ENCODE measurements around the gene TBC1D32.
"Not testable (repeated sequence)": the region's sequence is repeated elsewhere in the genome, so short reads cannot be mapped to it uniquely, and the experiment has no call there.

Gene TBC1D32

DNA sequence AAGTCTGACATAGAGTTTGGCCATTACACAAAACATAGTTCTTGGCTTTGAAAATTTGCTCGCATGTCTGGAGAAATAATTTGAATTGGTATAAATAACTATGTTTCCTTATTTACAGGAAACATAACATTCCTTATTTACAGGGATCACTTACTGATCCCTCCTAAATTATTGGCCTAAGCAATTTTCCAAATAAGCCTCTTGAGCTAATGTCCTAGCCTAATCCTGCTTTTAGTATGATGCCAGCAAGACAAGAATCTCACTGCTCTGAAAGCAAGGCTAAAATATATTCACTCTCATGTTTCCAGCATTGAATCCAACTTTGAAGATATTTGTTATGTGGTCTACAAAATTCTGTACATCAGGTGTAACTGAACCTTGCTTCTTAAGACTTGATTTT, 4.1 kb upstream of the TBC1D32 start:
- H3K9me3 Mint-ChIP-seq, result no peaks in the 10 kb centered on the region
- H3K36me3 Mint-ChIP-seq, result no peaks in the 10 kb centered on the region
- ATAC-seq, result no peak
- H3K27ac Mint-ChIP-seq, result no peak overlapping the region
- peaks cover 16% of the 10 kb centered on the region for H3K4me1 Mint-ChIP-seq
- H3K27me3 Mint-ChIP-seq, result peaks cover 7% of the 10 kb centered on the region
- H3K4me3 Mint-ChIP-seq, result no peak overlapping the region

DNA sequence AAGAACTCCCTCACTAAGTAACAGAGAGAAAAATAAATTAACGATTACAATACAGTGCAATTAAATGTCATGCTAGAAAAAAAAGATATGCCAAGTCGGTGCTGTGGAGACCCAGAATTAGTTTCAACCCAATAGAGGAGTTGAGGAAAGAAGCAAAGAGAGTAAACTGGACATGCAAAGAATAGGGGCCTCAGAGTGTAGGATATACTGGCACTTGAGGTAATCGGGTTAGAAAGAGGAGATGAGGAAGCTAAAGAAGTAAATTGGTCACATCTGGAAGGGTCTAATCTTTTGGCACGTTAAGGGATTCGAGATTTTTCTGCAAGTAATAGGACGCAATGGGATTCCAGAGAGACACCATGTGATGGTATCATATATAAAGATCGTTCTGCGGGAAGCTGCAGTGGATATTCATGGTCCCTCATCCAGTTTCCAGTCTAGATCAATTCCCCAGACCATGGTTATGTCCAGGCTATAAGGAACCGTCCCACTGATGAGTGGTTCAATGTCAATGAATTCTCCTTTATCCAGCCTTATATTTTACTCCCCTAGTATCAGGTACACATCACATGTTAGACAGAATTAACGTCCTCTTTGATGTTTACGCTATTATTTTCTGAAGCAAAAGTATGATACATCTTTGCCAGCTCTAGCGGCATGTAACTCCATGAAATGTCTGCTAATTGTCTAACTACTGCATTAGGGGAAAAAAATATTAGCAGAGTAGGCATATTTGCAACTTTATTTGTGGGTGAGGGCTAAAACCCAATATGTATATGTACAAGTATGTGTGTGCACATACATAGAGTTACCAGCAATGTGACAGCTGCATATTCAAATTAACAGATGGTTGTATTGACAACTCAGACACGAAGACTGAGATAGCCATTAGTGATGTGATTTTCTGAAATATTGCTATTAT, 1.1 kb upstream of the TBC1D32 start:
- peak overlapping the region; percentile 97 for H3K27ac Mint-ChIP-seq
- no peaks in the 10 kb centered on the region for H3K36me3 Mint-ChIP-seq
- ATAC-seq, result no peak
- no peaks in the 10 kb centered on the region for H3K9me3 Mint-ChIP-seq
- H3K27me3 Mint-ChIP-seq, result no peaks in the 10 kb centered on the region
- peak overlapping the region; percentile 99 for H3K4me3 Mint-ChIP-seq
- H3K4me1 Mint-ChIP-seq, result peaks cover 46% of the 10 kb centered on the region

DNA sequence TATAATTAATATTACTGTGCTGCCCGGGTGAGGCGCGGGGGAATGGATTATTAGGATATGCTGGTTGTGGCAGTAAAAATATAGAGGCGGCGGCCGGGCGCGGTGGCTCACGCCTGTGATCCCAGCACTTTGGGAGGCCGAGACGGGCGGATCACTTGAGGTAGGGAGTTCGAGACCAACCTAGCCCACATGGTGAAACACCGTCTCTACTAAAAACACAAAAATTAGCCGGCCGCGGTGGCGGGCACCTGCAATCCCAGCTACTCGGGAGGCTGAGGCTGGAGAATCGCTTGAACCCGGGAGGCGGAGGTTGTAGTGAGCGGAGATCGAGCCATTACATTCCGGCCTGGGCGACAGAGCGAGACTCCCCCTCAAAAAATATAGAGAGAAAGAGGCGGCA, 586 bp downstream of the TBC1D32 start:
- peak overlapping the region; percentile 97 for H3K27ac Mint-ChIP-seq
- peaks cover 48% of the 10 kb centered on the region for H3K4me1 Mint-ChIP-seq
- not testable (repeated sequence) for H3K36me3 Mint-ChIP-seq, H3K27me3 Mint-ChIP-seq, ATAC-seq, H3K9me3 Mint-ChIP-seq
- H3K4me3 Mint-ChIP-seq, result peak overlapping the region; percentile 99

DNA sequence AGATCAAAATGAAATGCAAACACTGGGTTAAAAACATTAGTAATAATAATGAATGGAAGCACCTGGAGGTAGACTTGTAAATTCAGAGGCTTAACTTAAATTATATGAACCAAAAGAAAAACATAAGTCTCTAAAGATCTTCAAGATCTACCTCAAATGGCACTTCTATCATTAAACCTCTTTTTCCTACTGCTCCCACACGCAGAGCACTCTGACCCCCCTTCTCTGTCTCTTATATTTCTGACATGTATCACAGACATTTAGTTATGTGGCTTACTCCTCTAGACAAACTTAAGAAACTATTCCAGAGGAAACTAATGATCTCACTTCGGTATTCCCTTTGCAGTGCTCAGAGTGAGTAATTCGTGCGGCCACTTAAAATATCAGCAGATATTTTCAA, 1.1 kb downstream of the TBC1D32 start:
- no peaks in the 10 kb centered on the region for H3K27me3 Mint-ChIP-seq
- no peaks in the 10 kb centered on the region for H3K36me3 Mint-ChIP-seq
- H3K4me1 Mint-ChIP-seq, result peaks cover 48% of the 10 kb centered on the region
- no peaks in the 10 kb centered on the region for H3K9me3 Mint-ChIP-seq
- peak overlapping the region; percentile 99 for H3K4me3 Mint-ChIP-seq
- H3K27ac Mint-ChIP-seq, result no peak overlapping the region
- no peak for ATAC-seq

DNA sequence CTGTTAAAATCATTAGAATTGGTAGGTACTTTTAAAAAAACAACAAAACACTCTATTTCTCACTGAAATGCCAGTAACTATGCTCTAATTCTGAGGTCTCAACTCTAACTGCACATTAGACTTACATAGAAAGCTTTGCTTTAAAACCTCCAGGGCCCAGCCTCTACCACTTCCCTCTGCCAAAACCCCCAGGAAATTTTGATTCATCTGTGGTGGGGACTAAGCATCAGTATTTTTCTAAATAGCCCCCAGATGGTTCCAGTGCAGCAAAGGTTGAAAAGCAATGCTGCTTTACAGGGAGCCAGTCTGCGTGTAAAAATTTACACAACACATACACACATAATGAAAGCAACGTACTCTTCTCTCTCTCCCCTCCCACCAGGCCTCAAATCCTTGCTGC, 3.8 kb downstream of the TBC1D32 start:
- Mint-ChIP-seq H3K27ac (peak overlapping the region; percentile 71), H3K36me3 (no peaks in the 10 kb centered on the region), H3K4me3 (no peak overlapping the region)

DNA sequence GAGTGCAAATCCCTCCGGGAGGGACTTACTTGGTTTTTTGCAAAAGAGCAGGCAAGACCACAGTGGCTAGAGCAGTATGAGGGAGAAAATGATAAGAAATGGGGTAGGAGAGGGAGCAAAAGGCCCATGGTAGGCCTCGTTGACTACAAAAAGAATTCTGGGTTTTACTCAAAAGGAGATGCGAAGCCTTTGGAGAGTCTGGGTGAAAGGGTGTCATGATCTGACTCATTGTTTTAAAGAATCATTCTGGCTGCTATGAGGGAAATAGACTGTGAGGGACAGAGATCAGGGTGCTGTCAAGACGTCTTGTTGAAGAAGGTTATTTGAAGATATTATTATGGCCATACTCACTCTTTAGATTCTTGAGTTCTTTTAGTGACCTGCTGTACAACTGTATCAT, 13.0 kb downstream of the TBC1D32 start:
- H3K27me3 Mint-ChIP-seq, result no peaks in the 10 kb centered on the region
- H3K4me3 Mint-ChIP-seq, result no peak overlapping the region
- H3K36me3 Mint-ChIP-seq, result peaks cover 20% of the 10 kb centered on the region
- peaks cover 16% of the 10 kb centered on the region for H3K4me1 Mint-ChIP-seq
- H3K9me3 Mint-ChIP-seq, result no peaks in the 10 kb centered on the region
- peak; percentile 34 for ATAC-seq
- no peak overlapping the region for H3K27ac Mint-ChIP-seq

More for the DNA sequence above, 3.8 kb downstream of the TBC1D32 start:
- no peaks in the 10 kb centered on the region for H3K9me3 Mint-ChIP-seq
- H3K4me1 Mint-ChIP-seq, result peaks cover 52% of the 10 kb centered on the region
- no peak for ATAC-seq
- H3K27me3 Mint-ChIP-seq, result no peaks in the 10 kb centered on the region

DNA sequence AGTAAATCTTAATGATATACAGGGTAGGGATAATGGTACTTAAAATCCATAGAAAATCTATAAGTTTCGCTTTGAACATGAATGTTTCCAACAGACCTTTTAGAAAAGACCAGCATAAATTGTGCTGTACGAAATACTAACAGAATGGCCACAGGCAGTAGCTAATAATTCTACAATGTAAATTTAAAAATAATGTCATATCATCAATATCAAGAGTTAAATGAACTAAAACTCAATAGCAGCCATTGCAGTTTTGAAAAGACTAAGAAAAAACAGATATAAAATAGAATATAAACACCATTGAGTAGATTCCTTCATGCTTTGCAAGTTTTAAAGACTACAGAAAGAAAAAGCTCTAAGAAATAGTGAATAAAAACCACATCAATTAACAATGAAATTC, 14.7 kb downstream of the TBC1D32 start:
- peaks cover 5% of the 10 kb centered on the region for H3K4me1 Mint-ChIP-seq
- H3K4me3 Mint-ChIP-seq, result no peak overlapping the region
- H3K9me3 Mint-ChIP-seq, result no peaks in the 10 kb centered on the region
- no peaks in the 10 kb centered on the region for H3K27me3 Mint-ChIP-seq
- H3K36me3 Mint-ChIP-seq, result peaks cover 23% of the 10 kb centered on the region
- no peak overlapping the region for H3K27ac Mint-ChIP-seq
- ATAC-seq, result no peak

DNA sequence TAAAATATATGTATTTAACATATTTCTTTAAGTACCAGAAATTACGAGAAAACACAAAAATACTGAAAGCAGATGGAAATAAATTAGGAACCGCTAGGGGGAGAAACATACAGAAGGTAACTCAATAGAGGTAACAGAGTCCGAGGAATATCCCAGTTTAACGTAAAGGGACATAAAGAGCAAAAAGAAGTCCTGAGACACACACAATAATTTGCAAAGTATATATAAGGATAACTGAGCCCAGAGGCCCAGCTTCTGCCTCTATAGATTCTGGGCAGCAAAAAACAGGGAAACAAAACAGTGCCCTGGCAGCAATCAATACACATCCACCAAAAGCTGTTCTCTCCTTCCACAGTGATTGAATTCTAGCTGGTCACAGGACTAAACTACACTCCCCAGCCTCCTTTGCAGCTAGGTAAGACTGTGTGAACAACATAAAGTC, 15.1 kb downstream of the TBC1D32 start:
- Mint-ChIP-seq H3K27me3 (no peaks in the 10 kb centered on the region), H3K36me3 (peaks cover 25% of the 10 kb centered on the region)
- ATAC-seq, result no peak

DNA sequence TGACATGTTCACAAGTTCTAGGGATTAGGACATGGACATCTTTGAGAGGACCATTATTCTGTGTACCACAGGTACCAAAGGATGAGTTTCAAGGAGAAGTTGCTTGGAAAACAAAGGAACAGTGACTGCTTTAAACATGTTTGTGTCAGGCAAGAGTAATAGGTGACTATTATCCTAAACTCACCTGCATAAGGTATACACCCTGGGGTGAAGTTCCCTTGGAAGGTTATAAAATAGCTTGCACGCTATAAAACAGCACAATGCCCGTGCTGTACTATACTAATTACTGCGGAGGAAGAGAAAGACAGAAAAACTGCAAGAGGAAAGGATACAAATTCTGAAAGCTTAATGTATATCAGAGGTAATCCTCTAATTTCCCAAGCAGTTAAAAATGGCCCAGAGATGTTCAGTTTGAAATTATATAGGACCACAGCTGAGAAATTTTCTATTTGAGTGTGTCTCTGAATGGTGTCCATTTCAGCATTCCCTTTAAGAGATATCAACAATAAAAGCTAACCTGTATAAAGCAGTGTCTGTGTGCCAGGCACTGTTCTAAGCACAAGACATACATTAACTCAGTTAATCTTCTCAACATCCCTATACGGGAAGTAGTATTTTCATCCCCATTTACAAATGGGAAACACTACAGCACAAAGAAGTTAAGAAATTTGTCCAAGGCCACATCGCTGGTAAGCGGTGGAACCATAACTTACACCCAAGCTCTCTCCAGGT, 19.7 kb downstream of the TBC1D32 start:
- Mint-ChIP-seq H3K27ac (no peak overlapping the region), H3K4me1 (no peaks in the 10 kb centered on the region), H3K4me3 (no peak overlapping the region), H3K36me3 (peaks cover 21% of the 10 kb centered on the region), H3K27me3 (no peaks in the 10 kb centered on the region), H3K9me3 (peaks cover 4% of the 10 kb centered on the region)
- ATAC-seq, result no peak

More for the DNA sequence above, 15.1 kb downstream of the TBC1D32 start:
- Mint-ChIP-seq H3K9me3 (no peaks in the 10 kb centered on the region), H3K27ac (no peak overlapping the region), H3K4me1 (peaks cover 5% of the 10 kb centered on the region), H3K4me3 (no peak overlapping the region)

DNA sequence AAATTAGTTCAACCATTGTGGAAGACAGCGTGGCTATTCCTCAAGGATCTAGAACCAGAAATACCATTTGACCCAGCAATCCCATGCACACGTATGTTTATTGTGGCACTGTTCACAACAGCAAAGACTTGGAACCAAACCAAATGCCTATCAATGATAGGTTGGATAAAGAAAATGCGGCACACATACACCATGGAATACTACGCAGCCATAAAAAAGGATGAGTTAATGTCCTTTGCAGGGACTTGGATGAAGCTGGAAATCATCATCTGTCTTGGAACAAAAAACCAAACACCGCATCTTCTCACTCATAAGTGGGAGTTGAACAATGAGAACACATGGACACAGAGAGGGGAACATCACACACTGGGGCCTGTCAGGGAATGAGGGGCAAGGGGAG, 22.5 kb downstream of the TBC1D32 start:
- not testable (repeated sequence) for ATAC-seq, H3K27ac Mint-ChIP-seq, H3K27me3 Mint-ChIP-seq

DNA sequence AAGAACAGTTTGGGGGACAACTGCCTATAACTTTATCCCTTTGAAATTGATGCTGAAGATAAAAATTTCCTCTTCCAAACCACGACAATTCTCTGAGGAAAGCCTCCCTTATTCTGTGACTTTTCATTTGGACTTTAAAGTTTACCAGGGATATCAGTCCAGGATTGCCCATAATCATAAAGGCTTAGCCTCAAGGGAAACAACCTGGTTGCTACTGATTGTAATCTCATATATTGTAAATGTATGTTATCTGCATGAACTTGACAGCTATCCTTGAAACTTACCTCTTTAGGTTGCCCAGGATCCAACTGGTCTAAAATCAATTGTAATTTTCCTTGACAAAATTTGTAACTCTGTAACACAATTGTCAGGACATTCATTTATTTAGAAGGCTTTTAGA, 23.8 kb downstream of the TBC1D32 start:
- H3K36me3 Mint-ChIP-seq, result peaks cover 12% of the 10 kb centered on the region
- no peak for ATAC-seq
- no peaks in the 10 kb centered on the region for H3K27me3 Mint-ChIP-seq
- no peak overlapping the region for H3K4me3 Mint-ChIP-seq
- H3K4me1 Mint-ChIP-seq, result no peaks in the 10 kb centered on the region
- H3K27ac Mint-ChIP-seq, result no peak overlapping the region
- H3K9me3 Mint-ChIP-seq, result peaks cover 4% of the 10 kb centered on the region

More for the DNA sequence above, 22.5 kb downstream of the TBC1D32 start:
- H3K36me3 Mint-ChIP-seq, result peaks cover 21% of the 10 kb centered on the region
- not testable (repeated sequence) for H3K4me1 Mint-ChIP-seq, H3K9me3 Mint-ChIP-seq, H3K4me3 Mint-ChIP-seq

DNA sequence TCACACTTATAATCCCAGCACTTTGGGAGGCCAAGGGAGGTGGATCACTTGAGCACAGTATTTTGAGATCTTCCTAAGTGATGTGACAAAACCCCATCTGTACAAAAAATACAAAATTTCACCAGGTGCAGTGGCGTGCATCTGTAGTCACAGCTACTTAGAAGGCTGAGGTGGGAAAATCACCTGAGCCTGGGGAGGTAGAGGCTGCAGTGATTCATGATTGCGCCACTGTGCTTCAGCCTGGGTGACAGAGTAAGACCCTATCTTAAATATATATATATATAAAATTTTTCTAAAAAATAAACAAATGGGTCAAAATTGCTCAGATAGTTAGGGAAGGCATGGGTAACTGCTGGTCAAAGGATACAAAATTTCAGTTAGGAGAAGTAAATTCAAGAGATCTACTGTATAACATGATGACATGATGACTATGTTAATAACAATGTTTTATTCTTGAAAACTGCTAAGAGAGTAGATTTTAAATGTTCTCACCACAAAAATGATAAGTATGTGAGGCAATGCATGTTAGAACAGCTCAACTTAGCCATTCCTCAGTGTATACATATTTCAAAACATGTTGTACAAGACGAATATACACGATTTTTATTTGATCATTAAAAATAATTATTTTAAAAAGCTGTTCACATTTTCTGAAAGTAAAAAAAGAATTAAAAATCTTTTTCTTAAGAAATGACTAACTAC, 24.4 kb downstream of the TBC1D32 start:
- H3K36me3 Mint-ChIP-seq, result peaks cover 12% of the 10 kb centered on the region
- peaks cover 4% of the 10 kb centered on the region for H3K9me3 Mint-ChIP-seq
- no peak for ATAC-seq
- H3K4me3 Mint-ChIP-seq, result no peak overlapping the region
- no peaks in the 10 kb centered on the region for H3K4me1 Mint-ChIP-seq
- H3K27me3 Mint-ChIP-seq, result no peaks in the 10 kb centered on the region
- H3K27ac Mint-ChIP-seq, result no peak overlapping the region

DNA sequence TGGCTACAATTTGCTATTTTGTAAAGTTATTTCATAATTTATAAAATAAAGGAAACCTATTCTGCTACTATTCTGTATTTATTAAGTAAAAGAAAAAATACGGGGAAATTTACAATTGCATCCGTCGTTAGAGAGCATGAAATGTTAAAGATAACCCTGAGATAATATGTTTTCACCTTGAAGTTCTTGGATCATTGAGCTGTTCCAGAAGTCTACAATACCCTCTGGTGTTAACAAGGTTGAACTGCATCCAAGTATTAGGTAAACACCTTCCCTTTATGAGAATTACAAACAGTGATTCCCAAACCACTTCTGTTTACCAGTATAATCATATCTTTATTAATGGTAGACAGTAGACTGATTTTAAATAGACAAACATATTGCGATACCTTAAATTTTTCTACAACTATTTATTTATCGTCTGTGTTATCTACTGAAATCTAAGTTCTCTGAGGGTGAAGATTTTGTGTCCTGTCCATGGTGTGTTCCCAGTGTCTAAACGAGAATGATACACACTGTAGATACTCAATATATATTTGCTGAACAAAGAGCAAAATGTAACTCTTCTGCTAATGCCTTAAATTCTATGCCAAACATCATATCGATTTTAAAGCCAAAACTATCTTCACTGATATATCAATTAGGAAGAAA, 28.2 kb downstream of the TBC1D32 start:
- ATAC-seq, result no peak
- no peaks in the 10 kb centered on the region for H3K4me1 Mint-ChIP-seq
- peaks cover 4% of the 10 kb centered on the region for H3K36me3 Mint-ChIP-seq
- no peak overlapping the region for H3K4me3 Mint-ChIP-seq
- no peaks in the 10 kb centered on the region for H3K27me3 Mint-ChIP-seq
- peaks cover 3% of the 10 kb centered on the region for H3K9me3 Mint-ChIP-seq
- H3K27ac Mint-ChIP-seq, result no peak overlapping the region

DNA sequence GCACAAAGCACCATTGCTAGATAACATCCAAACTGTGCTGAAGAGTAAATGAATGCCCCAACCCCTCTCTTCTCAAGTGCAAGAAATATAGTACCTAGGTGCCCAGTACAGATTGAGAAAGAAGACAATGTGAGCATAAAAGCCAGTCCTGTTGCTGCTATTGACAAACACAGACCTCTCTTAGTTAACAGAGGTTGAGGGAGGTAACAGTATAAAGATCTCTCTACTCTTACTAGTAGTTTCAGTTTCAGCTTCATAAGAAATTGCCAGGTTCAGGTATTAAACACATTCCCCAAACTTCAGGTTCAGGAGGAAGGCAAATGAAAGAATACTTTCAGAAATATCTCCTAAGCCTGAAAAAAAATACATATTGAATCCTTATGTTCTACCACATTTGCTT, 31.4 kb downstream of the TBC1D32 start:
- no peak overlapping the region for H3K4me3 Mint-ChIP-seq

DNA sequence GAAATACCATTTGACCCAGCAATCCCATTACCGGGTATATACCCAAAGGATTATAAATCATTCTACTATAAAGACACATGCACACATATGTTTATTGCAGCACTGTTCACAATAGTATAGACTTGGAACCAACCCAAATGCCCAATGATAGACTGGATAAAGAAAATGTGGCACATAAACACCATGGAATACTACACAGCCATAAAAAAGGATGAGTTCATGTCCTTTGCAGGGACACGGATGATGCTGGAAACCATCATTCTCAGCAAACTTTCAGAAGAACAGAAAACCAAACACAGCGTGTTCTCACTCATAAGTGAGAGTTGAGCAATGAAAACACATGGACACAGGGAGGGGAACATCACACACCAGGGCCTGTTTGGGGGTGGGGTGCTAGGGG, 33.1 kb downstream of the TBC1D32 start:
- peaks cover 27% of the 10 kb centered on the region for H3K36me3 Mint-ChIP-seq
- not testable (repeated sequence) for H3K9me3 Mint-ChIP-seq, H3K27ac Mint-ChIP-seq, H3K27me3 Mint-ChIP-seq, H3K4me1 Mint-ChIP-seq, H3K4me3 Mint-ChIP-seq, ATAC-seq

More for the DNA sequence above, 31.4 kb downstream of the TBC1D32 start:
- no peaks in the 10 kb centered on the region for H3K27me3 Mint-ChIP-seq
- H3K36me3 Mint-ChIP-seq, result peaks cover 17% of the 10 kb centered on the region
- no peak overlapping the region for H3K27ac Mint-ChIP-seq
- no peaks in the 10 kb centered on the region for H3K4me1 Mint-ChIP-seq
- ATAC-seq, result no peak
- peaks cover 3% of the 10 kb centered on the region for H3K9me3 Mint-ChIP-seq

All from stimulated activated memory B cell treated with anti-CD40 and anti-IgM and Interleukin-4, amounts not matched to agents 10 μg/mL and 1 μg/mL and 100 μg/mL, for 72 hours (primary cell).